ENCODE measurements around the gene CLDN4.
"Not testable (repeated sequence)": the region's sequence is repeated elsewhere in the genome, so short reads cannot be mapped to it uniquely, and the experiment has no call there.

Gene CLDN4

GRCh38 chr7:73823873-73824592, 6.8 kb upstream of the CLDN4 start:
- no peak for DNase-seq (ENCODE audit: low read depth)

GRCh38 chr7:73824986-73825385, 5.8 kb upstream of the CLDN4 start:
- DNase-seq (ENCODE audit: low read depth), result no peak

- no peak for DNase-seq (ENCODE audit: low read depth)
Observed at GRCh38 chr7:73827567-73828106, 3.2 kb upstream of the CLDN4 start.

- no peak for DNase-seq (ENCODE audit: low read depth)
Observed at GRCh38 chr7:73828107-73828803, 2.5 kb upstream of the CLDN4 start.

GRCh38 chr7:73828972-73829371, 1.8 kb upstream of the CLDN4 start:
- DNase-seq (ENCODE audit: low read depth), result no peak

GRCh38 chr7:73829505-73829904, 1.3 kb upstream of the CLDN4 start:
- DNase-seq (ENCODE audit: low read depth), result no peak

- no peak for DNase-seq (ENCODE audit: low read depth)
Observed at GRCh38 chr7:73829921-73830680, 695 bp upstream of the CLDN4 start.

GRCh38 chr7:73831584-73831833, 713 bp downstream of the CLDN4 start:
- DNase-seq (ENCODE audit: low read depth), result no peak

GRCh38 chr7:73831834-73832651, 1.2 kb downstream of the CLDN4 start:
- DNase-seq (ENCODE audit: low read depth), result no peak

- no peak for DNase-seq (ENCODE audit: low read depth)
Observed at GRCh38 chr7:73832806-73833205, 2.0 kb downstream of the CLDN4 start.

- DNase-seq (ENCODE audit: low read depth), result no peak
Observed at GRCh38 chr7:73833251-73833919, 2.6 kb downstream of the CLDN4 start.

GRCh38 chr7:73834626-73835191, 3.9 kb downstream of the CLDN4 start:
- no peak for DNase-seq (ENCODE audit: low read depth)

- DNase-seq (ENCODE audit: low read depth), result not testable (repeated sequence)
Observed at GRCh38 chr7:73837167-73837566, 6.4 kb downstream of the CLDN4 start.

GRCh38 chr7:73838642-73839041, 7.8 kb downstream of the CLDN4 start:
- DNase-seq (ENCODE audit: low read depth), result no peak

- DNase-seq (ENCODE audit: low read depth), result no peak
Observed at GRCh38 chr7:73839290-73839689, 8.5 kb downstream of the CLDN4 start.

- no peak for DNase-seq (ENCODE audit: low read depth)
Observed at GRCh38 chr7:73839743-73840714, 9.2 kb downstream of the CLDN4 start.

- DNase-seq (ENCODE audit: low read depth), result no peak
Observed at GRCh38 chr7:73840715-73841379, 10.1 kb downstream of the CLDN4 start.

GRCh38 chr7:73841689-73842066, 10.9 kb downstream of the CLDN4 start:
- DNase-seq (ENCODE audit: low read depth), result no peak

Measured in activated gamma-delta T cell treated with anti-CD3 and anti-CD28 coated beads, Interleukin-2, amount 50 U/mL, for 16 hours (primary cell).